ENCODE measurements around the gene TNK1.

TNK1 gene

DNA sequence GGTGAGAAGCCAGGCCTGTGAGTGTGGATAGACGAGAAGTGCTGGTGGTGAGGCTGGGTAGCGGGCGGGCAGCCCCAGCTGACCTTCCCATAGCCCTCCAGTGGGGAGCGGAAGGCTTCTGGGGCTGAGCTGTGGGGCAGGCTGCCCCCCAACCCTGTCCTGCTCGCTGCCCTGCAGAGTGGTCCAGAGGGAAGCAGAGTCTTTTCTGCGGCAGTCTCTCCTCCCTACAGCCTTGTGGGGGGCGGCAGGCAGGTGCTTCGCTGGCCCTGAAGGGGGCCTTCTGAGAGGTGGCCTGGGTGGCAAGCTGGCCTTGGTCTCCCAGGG lies 30.5 kb downstream of the TNK1 start:
- DNase-seq (ENCODE audit: low spot score): no peak

DNA sequence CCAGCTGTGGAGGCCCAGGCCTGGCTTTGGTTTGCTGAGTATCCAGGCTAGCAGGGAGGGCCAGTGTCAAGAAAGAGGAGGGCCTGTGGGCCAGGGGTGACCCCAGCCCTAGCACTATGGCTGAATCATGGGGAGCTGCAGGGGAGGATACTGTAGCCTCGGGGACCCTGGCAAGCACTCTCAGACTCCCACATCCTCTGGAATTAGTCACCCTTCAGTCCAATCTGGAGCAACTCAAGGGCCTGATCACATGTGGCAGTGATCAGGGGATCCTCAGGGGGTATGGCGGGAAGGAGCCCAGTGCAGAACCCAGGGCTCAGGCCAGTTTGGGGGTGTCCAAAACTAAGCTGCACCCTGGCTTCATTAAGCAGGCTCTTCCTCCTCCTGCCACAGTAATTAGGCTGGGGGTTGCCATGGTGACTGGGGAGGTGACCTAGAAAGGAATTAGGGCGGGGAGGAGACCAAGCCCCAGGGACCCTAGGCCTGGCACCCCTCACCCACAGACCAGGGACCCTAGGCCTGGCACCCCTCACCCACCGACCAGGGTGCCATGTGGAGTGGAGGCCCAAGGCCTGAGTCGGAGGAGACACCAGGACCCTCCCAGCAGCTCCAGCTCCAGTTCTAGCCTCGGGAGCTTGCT lies 32.6 kb downstream of the TNK1 start:
- peak; percentile 67 for DNase-seq (ENCODE audit: low spot score)

DNA sequence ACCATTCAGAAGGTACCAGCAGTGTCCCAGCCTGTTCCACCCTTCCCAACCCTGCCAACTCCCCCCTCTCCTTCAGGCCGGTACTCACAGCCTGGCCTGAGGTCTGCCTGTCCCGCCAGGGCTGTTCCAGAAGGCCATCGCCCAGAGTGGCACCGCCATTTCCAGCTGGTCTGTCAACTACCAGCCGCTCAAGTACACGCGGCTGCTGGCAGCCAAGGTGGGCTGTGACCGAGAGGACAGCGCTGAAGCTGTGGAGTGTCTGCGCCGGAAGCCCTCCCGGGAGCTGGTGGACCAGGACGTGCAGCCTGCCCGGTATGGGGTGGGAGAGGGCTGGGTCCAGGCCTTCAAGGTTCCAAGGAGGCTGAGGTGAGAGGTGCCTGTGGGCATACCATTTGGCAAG lies 33.9 kb downstream of the TNK1 start:
- DNase-seq (ENCODE audit: low spot score): no peak

DNA sequence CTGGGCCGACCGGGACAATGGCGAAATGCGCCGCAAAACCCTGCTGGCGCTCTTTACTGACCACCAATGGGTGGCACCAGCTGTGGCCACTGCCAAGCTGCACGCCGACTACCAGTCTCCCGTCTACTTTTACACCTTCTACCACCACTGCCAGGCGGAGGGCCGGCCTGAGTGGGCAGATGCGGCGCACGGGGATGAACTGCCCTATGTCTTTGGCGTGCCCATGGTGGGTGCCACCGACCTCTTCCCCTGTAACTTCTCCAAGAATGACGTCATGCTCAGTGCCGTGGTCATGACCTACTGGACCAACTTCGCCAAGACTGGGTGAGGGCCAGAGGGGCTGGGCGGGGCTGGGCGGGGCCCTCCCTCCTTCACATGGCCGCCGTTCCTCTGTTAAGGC lies 34.9 kb downstream of the TNK1 start:
- DNase-seq (ENCODE audit: low spot score): no peak

DNA sequence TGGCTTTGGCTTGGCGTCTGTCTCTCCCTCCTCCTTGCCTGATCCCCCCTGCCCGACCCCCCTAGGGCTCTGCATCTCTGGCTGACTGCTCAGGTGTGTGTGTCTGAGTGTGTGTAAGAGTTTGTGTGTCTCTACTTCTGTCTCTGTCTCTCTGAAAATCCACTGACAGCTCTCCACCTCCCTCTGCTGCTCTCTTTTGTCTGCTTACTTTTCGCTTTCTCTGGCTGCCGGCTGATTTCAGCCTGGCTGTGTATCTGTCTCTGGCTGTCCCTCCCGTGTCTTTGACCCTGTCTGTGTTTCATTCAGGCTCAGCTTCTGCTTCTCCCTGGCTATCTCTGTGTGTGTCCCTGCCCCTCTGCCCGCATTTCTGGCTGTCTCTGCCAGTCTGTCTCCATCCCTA lies 35.4 kb downstream of the TNK1 start:
- DNase-seq (ENCODE audit: low spot score): no peak

DNA sequence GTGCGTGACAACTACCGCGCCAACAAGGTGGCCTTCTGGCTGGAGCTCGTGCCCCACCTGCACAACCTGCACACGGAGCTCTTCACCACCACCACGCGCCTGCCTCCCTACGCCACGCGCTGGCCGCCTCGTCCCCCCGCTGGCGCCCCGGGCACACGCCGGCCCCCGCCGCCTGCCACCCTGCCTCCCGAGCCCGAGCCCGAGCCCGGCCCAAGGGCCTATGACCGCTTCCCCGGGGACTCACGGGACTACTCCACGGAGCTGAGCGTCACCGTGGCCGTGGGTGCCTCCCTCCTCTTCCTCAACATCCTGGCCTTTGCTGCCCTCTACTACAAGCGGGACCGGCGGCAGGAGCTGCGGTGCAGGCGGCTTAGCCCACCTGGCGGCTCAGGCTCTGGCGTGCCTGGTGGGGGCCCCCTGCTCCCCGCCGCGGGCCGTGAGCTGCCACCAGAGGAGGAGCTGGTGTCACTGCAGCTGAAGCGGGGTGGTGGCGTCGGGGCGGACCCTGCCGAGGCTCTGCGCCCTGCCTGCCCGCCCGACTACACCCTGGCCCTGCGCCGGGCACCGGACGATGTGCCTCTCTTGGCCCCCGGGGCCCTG lies 36.3 kb downstream of the TNK1 start:
- DNase-seq (ENCODE audit: low spot score): no peak

DNA sequence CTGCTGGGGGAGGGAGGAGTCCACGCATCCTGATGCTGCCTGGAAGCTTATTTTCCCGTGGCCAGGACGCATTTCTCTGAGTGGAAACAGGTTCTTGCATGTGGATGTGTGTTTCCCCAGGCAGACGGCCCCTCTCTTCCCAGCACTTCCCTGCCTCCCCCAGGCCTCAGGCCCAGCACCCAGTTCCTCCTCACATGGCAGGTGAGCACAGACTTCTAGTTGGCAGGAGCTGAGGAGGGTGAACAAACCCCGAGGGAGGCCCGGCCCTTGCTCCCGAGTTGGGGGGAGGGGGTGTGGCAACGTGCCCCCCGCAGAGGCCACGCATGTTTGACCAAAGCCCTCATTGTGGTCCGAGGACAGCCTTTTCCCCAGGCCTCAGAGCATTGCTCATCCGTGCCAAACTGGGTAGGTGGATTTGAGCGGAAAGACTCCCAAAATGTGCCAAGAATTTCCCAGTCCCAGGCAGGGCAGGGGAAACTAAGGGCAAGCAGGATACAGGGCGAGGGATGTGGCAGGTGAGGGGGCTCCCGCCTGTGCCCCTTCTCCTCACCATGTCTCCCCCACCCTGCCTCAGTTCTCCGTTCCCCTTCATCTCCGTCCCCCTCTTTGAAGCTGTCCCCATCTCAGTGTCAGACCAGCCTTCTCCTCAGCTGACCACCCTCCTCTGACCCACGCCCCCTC lies 37.7 kb downstream of the TNK1 start:
- no peak for DNase-seq (ENCODE audit: low spot score)

DNA sequence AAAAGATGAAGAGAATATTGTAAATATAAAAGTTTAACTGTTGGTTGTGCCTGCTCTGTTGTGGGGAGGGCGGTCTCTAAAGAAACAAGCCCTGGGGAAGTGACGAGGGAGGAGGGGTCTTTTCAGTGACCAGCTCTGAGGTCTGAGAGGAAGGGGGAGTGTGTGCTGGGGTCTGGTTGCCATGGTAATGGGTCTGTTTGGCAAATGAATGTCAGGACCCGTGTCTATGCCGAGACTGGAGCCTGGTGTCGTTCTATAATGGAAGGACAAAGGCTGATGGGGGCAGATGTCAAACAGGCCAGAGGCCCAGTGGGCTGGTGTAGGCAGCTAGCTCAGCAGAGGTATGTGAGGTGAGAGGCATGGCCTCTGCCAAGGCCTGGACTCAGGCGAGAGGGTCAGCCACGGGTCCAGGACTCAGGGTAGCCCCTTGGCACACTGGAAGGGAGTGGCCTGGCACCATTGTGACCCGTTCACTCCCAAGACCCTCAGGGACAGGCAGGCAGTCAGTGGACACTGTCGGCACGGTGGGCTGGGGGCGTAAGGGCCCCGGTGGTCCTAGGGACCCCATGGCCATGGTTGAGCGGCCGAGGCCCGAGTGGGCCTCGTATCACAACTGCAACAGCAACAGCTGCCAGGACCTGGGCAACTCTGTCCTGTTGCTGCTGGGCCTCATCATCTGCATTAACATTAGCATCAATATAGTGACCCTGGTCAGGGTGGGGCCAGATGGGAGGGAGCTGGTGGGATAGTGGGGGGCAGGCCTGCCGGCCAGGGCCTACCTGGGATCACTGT lies 39.1 kb downstream of the TNK1 start, which contains the start of gene SPEM1:
Gene SPEM1 (plus strand): TSS at position 506 of the 792 bp plus-strand sequence. CDS start 61 bp downstream, at position 567.
- DNase-seq (ENCODE audit: low spot score): no peak

DNA sequence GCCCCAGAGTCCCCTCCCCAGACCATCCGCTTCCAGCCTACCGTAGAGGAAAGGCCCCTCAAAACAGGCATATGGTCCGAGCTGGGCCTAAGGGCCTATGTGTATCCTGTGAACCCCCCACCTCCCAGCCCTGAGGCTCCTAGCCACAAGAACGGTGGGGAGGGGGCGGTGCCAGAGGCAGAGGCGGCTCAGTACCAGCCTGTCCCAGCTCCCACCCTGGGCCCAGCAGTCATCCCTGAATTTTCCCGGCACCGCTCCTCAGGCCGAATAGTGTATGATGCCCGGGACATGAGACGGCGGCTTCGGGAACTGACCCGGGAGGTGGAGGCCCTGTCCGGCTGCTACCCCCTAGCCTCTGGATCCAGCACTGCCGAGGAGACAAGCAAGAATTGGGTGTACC lies 40.3 kb downstream of the TNK1 start:
- no peak for DNase-seq (ENCODE audit: low spot score)

DNA sequence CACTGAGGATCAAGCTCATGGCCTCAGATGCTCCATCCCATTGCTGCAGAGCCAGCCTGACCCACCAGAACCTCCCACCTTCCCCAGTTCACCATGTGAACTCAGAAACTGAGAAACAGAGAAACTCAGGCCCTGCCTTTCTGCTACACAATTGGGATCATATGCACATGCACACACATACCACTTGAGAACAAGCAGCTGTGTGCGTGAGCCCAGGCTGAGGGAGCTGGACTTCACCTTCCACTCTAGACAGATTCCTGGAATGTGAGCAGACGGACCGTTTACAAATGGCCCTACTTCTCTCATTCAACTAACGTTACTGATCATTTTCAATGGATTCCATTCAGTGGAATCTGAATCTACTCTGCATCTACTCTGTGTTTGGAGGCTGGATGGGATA lies 42.8 kb downstream of the TNK1 start:
- DNase-seq (ENCODE audit: low spot score): no peak

DNA sequence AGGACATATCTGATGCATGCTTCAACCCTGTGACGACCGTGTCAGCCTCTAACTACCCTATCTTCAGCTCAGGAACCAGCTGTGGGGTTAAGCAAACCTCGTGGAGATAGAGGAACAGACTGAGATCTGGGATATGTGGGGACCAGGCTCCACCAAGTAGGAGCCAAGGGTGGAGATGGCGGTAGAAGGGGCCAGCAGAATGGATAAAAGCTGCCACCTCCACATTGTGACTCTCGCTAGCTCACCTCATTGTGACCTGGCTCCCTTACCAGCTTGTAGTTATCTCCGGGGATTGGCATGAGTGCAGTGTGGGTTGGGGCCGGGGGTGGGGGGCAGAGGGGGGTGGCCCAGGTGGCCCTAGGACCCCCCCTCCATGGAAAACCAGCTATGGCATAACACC lies 44.4 kb downstream of the TNK1 start, which contains the start of gene SPEM2:
Gene SPEM2 (plus strand): TSS at position 301 of the 400 bp plus-strand sequence. CDS start 73 bp downstream, at position 374.
- no peak for DNase-seq (ENCODE audit: low spot score)

DNA sequence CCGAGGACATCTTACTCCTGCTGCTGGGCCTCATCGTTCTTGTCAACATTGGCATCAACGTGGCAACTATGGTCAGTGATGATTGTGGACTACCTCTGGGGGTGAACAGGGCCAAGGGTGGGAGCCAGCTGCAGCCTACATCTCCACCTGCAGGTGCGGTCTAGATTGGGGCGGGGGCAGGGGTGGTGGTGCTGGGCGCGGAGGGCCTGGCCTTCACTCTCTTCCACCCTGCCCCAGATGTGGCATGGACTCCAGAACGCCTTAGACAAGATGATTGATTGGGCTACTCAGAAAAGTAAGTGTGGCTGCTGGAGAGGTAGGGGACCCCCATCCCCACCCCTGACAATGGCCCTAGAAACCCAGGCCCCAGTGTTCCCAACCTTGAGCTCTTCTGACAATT lies 44.9 kb downstream of the TNK1 start:
- DNase-seq (ENCODE audit: low spot score): no peak

DNA sequence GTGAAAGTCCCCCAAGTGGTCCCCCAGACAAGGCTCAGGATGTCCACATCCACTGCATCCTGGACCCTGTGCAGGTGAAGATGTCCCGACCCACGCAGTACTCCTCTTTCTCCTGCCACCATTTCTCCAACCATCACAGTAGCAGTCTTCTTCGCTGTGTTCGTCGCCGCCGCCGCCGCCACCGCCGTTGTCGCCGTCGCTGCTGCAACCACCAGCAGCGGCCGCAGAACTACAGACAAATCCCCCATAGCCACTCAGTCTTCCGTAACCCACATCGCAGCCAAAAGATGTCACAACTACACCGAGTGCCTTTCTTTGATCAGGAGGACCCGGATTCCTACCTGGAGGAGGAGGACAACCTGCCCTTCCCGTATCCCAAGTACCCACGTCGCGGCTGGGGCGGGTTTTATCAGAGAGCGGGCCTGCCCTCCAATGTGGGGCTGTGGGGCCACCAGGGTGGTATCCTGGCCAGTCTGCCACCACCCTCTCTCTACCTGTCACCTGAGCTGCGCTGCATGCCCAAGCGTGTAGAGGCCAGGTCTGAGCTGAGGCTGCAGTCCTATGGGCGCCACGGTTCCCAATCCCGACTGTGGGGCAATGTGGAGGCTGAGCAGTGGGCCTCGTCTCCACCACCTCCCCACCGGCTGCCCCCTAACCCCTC lies 45.4 kb downstream of the TNK1 start:
- DNase-seq (ENCODE audit: low spot score): no peak

DNA sequence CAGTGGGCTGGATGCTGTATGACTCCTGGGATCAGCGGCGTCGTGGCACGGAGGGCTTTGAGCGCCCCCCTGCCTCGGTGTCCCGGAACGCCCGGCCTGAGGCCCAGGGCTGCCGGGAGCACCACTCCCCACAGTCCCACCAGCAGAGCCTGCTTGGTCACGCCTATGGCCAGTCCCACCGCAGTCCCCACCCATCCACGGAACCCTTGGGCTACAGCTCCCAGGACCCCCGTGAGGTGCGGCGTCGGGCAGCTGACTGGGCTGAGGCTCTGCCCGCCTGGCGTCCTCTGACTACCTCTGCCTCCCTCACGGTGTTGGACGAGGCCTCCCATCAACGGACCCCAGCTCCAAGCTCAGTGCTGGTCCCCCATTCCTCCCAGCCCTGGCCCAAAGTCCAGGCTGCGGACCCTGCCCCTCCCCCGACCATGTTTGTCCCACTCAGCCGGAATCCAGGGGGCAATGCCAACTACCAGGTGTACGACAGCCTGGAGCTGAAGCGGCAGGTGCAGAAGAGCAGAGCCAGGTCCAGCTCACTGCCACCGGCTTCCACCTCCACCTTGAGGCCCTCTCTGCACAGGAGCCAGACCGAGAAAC lies 46.1 kb downstream of the TNK1 start:
- DNase-seq (ENCODE audit: low spot score): no peak

DNA sequence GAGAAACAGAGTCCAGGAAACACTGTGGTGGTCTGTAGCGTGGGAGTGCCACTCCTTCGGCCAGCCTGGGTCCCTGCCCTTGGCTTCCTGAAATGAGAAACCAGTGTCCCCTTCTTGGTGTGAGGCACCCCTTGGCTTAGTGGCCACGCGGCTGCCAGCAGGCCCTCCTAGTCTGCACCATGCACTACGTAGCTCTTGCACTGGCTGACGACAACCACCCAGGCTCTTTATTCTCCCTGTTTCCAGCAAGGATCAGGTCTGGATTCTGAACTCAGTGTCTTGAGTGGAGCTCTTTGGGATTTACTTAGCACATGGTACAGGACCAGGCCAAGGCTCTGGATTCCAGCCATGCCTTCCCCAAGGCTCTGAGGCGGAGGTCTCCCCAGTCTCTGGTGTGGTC lies 46.7 kb downstream of the TNK1 start:
- no peak for DNase-seq (ENCODE audit: low spot score)

DNA sequence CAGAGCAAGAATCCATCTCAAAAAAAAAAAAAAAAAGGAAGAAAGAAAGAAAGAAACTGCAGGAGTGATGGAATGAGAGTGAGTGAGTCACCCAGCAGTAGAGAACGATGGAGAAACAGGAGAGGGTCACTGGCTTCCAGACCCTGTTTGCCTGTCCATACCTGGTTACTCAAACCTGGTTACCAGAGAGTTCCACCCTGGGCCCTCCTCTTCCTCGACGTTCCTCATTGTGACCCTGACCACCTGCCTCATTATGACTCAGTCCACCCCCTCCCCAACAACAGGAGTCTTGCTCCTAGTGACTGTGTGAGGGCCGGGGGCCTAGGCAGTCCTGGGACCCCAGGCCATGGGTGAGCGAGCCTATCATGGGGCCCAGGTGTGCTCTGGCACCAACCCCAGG lies 47.7 kb downstream of the TNK1 start, which contains the start of gene SPEM3:
Gene SPEM3 (plus strand): TSS at position 301 of the 400 bp plus-strand sequence. CDS start 46 bp downstream, at position 347.
- DNase-seq (ENCODE audit: low spot score): no peak

DNA sequence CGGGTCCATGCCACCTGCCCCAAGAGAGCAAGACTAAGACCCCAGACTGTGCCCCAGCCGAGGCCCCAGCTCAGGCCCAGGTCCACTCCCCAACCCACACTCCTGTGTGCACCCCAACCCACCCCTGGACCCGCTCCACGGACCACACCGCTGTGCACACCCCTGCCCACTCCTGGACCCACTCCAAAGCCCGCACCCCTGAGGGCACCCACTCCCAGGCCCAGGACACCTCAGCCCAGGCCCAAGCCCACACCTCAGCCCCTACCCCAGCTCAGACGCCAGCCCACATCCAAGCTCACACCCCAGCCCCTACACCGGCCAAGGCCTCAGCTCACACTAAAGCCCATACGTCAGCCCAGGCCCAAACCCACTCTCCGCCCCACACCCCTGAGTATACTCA lies 48.8 kb downstream of the TNK1 start:
- no peak for DNase-seq (ENCODE audit: low spot score)

DNA sequence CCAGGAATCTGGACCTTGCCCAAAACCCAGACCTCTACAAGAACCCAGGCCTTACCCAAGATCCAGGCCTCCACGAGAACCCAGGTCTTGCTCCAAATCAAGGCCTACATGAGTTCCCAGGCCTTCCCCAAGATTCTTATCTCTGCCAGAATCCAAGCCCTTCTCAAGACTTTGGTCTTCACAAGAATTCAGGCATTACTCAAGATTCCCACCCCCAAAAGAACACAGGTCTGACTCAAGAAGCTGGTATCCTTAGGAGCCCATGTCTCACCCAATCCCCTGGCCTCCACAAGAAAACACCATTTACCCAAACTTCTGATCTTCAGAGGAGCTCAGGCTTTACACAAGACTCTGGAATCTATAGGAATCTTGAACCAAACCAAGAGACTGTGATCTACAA lies 50.3 kb downstream of the TNK1 start:
- DNase-seq (ENCODE audit: low spot score): no peak

DNA sequence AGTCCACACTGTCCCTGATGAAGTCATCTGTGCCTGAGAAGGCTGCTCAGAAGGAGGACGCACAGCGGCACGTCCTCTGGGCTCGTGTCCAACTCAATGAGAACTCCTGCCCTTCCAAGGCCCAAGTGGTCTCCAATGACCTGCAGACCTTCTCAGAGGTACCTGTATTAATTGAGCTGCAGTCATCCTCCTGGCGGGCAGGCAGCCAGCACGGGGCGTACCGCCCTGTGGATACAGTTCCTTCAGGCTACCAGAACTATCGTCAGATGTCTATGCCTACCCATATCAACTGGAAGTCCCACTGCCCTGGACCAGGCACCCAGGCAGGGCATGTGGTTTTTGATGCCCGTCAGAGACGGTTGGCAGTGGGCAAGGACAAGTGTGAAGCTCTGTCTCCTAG lies 51.4 kb downstream of the TNK1 start:
- no peak for DNase-seq (ENCODE audit: low spot score)

DNA sequence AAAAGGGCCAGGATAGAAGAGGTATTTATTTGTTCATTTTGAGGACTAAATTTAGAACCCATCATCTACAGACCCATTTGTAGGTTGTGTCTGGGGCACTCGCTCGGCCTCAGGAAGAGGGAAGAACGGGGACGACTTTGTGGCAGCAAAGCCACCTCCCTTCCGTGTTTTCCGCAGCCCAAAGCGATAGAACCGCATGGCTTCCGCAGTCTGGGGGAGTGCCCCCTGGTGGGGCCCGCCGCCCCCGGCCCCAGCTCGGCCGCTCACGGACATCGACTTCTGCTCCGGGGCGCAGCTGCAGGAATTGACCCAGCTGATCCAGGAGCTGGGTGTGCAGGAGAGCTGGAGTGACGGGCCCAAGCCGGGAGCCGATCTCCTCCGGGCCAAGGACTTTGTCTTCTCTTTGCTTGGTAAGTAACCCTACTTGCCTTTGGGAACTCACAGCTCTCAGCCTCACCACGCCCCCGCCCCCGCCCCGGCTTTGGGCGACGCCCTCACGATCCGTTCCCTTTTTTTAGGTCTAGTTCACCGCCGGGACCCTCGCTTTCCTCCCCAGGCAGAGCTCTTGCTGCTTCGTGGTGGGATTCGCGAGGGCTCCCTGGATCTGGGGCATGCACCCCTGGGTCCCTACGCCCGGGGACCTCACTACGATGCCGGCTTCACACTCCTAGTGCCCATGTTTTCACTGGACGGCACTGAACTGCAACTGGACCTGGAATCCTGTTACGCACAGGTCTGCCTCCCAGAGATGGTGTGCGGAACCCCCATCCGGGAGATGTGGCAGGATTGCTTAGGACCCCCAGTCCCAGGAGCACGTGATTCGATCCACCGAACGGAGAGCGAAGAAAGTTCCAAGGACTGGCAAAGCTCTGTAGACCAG lies 55.0 kb downstream of the TNK1 start:
- DNase-seq (ENCODE audit: low spot score): no peak

Data from GM03348 (cell line).